HG02852 (cell line): ENCODE measurements around the gene IGSF8.

Source experiments
- ATAC-seq: cut with Tn5 transposase; IDR thresholded peaks from one replicate; pipeline ENCODE4 v1.9.1; 2021; ENCODE audit warnings: mild to moderate bottlenecking, moderate library complexity; ENCODE audit not compliant: unreplicated experiment

IGSF8 gene

DNA sequence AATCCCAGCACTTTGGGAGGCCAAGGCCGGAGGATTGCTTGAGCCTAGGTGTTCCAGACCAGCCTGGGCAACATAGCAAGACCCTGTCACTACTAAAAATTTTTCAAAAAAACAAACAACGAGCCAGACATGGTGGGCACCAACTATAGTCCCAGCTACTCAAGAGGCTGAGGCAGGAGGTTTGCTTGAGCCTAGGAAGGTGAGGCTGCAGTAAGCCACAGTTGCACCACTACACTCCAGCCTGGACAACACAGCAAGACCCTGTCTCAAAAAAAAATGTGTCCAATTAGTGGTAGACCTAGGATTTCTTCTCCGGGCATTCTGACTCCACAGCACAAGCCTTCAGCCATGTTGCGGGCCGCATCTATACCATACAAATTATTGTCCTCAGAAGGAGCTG lies 6.7 kb upstream of the IGSF8 start:
- ATAC-seq = no peak

DNA sequence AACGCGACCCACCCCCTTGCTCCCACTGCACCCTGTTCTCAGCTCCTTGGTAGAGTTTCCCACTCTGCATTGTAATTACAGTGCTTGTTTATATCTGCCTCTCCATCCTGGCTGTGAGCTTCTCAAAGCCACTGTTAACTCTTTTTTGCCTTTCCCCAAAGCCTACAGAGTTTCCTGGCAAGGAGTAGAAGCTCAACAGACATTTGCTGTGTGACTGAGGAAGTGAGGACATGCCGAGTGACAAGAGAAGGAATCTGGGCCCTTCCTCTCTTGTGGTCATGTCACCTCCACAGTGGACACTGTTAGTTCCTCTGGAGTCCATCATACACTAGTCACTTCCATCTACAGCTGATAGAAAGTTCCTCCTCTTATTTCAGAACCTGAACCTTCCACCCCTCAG lies 6.1 kb upstream of the IGSF8 start:
- no peak for ATAC-seq

DNA sequence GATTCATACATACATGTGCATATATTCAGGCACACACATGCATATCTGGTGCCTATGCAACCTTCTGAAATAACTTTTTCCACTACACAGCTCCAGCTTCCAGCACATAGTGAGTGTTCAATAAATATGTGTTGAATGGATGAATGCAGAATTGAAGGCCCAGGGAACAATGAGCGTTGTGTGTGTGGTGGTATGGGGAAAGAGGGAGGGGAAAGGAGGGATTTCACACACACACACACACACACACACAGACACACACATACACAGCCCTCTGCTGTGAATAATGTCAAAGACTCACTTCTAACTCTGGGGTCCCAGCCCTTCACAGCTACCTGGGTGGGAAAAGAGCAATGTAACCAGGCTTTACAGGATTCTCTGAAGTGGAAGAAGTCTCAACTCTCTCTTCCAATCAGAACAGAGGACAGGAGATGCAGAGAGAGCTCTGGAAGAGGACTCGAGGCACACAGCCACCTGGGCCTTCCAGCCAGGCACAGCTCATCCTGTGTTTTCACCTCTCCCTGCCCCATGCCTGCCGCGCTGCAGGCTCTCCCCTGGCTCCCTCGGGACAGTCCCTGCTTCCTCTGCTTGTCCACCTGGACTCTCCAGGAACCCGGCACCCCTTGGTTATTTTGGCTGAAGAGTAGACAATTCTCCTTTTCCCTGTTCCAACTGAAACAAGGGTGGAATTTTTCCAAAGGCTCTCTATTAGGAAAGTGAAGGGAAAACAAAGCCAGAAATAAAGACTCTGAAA lies 5.4 kb upstream of the IGSF8 start:
- ATAC-seq = no peak

DNA sequence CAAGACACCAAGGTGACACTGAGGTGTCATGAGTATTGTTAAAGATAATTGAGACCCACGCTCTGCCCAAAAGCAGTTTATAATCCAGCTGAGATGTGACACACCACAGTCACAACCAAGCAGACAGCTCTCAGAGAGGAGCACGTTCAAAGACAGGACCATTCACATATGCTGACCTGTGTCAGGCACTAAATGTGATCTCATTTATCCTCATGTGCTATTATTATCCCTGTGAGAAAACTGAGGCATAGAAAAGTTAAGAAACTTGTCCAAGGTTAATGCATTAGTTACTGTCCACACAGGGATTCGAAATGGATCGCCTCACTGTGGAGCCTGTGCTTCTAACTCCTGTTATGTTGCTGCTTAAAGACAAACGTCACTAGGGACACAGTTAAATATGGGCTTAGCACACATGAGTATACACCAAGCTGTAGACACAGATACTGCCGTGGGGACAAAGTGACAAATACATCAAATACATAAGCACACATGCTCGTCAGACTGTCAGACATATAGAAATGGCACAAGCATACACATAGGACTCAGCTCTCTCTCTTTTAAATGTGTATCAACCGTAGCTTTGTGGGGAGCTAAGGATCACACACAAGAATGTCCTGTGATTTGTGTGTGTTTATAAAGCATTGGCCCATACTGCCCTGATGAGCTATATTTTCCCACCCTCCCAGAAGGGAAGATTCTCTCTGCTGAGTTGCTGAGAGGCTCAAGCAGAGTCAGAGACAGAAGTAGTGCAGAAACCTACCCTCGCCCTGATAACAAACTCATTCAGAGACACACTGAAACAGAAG lies 3.5 kb upstream of the IGSF8 start:
- no peak for ATAC-seq

DNA sequence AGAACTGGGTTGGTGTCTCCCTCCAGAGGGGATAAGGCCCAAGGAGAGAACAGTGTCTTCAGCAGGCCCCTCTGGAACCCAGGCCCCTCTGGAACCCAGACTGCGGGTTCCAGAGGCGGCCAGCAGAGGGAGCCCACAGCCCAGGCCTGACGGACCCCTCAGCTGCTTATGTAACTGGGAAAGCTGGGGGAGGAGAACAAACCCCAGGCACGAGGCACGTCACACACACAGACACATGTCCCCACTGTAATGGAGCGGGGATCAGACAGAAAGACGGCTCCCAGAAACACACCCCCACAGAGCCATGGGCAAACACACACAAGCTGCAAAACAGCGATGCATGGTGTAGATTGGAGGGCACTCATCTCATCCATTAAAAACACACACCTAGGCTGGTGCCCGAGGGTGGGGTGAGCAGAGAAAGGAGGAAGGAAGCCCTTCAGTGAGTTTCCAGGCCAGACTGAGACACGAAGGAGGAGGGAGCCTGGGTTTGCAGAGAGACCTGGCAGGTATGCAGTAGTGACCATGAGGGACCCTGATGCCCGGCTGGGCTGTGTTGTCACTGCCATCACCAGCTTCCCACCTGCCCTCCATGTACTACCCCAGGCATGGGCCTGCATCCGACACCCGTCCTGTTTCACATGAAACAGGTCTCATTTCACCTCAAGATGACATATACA lies 2.8 kb upstream of the IGSF8 start:
- peak; percentile 34 for ATAC-seq

DNA sequence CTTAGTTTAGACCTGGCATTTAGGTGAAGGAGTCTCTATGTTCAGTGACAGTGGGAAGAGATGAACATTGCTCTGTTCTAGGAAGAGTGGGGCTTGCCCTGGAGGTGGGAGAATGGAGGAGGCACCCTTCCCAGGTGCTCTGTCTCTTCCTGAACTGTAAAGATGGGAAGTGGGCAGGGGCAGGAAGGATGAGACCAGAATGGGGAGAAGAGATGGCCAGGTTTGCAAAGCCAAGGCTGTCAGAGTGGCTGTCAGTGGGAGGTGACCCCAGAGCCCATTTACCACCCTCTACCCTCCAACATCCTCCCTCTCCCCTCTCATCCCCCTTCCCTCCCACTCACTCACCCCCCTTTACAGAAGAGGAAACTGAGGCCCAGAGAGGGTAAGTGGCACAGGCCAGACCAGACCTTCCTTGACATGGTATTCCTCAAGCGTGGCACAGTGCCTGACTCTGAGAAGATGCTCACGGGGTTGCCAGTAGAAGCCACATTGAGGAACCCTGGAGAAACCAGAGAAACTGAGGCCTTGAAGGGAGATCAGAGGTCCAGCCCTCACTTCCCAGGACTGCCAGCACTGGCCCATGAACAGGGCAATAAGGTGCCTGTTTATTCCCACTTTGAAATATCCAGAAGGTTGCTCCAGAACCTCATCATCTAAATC lies 1.4 kb upstream of the IGSF8 start:
- ATAC-seq = no peak

DNA sequence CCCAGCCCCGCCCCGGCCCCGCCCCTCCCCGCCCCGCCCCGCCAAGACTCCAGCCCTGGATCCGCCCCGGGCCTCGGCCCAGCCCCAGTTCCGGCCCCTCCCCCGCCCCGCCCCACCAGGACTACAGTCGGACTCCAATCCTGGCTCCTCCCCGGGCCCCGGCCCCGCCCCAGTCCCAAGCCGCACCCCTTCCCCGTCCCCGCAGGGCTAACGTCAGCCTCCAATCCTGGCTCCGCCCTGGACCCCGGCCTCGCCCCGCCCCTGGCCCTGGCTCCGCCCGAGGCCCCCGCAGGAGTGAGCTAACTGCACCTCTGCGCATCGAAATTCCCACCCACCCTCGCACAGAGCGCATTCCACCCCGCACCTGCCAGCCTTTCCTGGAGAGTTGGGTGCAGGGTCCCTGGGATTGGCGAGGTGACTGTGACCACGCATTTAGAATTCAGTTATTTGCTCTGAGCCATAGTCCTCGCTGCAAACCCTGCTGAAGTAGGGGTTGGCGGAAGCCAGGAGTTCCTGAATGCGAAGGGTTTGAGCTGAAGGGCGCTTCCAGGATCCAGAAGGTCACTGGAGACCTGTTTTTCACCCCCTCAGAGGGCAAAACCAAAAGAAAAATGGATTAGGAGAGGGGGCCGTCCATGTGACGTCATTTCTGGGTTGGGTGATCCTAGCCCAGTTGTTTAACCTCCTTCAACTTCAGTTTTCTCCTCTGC lies 588 bp upstream of the IGSF8 start:
- peak; percentile 83 for ATAC-seq

DNA sequence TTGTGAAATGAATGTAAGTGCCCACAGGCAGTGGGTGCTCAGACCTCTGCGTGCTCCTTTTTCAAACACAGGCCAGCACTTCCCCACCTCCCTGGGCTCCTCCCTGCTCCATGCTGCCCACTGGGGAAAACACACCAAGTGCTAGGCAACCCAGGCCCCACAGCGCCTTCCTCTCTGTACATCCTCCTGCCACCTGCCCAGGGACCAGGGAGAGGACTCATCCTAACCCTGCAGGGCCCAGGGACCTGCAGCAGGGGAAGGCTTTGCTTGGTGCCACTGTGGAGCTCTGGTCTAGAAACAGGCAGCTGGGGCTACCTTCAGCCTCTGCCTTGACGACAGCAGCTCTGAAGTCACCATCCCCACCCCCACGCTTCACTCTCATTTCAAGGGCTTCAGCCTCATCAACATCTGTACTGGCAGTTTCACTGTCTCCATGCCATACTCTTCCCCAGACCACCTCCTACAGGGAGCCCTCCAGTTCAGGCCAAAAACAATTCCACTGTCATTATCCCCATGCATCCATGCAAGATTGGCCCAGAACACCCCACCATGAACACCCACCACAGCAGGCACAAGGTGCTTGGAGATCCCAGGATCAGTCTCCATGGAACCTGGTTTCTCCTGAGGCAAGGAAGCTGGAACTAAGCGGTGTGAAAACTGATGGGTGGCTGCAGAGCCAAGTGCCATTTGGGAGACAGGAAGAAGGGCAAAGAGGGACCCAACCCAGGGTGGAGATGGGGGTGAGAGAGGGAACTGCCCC lies 1.1 kb downstream of the IGSF8 start:
- ATAC-seq = no peak

DNA sequence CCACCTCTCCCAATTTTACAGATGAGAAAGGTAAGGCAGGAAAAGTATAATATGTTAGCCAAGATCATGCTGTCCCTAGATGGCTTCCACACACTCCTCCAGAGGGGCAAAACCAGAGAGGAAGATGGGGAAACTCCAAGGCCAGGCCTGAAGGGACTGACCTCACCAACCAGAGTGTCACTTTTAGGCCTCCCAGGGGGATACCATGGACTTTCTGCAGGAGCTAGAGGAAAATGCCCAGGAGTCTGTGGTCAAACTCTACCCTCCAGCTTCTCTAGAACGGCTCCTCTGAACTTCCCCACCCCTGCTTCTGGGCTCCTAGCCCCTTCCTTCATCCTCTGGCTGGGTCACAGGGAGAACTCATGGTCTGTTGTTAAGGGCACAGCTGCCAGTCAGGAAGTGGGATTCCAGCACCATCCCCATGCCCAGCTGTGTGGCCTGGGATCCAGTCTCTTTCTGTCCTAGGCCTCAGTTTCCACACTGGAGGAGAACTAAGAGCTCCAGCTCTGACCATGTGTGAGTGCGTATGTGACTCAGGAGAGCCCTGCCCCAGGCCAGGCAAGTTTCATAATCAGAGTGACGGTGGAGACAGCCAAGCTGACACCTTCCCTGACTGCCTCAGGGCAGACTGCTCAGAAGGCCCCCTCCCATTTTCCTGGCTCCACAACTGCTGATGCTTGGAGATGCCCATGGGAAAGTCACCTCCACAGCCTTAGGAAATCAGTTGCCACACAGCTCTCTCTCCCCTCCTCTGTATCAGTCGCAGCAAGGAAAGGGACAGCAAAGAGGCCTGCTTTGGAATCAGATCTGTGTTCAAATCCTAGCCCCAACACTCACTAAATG lies 1.9 kb downstream of the IGSF8 start:
- ATAC-seq = no peak

DNA sequence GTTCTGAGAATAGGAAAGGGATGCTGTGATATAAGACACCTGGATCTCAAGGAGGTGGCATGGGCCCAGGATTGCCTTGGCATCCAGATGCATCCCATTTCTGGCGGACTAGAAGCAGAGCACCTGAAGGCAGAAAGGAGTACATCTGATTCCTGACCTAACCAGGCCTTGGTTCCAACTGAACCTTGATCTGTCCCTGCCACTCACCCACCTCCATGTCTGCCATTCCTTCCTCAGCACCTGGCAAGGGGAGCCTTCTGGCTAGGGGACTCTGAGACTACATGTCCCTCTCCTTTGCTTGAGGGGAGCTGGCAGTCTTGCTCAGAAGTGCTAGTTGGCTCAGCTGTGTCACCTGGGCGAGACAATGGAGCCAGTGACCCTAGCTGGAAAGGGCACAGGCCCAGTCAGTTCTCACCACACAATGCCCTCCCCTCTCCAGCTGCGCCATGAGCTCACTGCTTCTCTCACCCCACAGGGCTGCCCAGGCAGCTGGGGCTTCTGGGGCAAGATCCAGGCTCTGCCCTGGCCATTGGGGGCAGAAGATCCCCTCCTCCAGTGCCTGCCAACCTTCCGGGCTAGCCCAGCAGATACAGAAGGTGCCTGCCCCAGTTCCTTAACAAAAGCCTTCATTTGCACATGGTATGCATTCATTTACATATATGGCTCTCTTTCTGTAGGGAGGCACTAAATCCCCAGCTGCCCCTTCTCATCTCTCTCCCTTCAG lies 2.9 kb downstream of the IGSF8 start:
- no peak for ATAC-seq

DNA sequence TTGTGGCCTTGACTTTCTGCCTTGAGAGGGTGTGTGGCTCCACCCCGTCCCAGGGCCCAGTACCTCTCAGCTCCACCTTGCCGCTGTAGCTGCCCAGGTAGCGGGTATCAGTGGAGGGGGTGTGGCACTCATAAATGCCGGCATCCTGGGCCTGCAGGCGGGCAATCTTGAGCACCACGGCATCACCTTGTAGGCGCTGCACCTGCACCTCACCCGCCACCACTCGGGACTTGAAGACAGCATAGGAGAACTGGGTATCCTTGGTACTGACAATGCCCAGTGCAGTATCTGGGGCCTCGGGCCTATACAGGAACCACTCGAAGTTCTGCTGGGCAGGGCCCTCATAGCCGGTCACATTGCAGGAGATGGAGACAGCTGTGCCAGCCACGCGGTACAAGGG lies 3.6 kb downstream of the IGSF8 start:
- no peak for ATAC-seq

DNA sequence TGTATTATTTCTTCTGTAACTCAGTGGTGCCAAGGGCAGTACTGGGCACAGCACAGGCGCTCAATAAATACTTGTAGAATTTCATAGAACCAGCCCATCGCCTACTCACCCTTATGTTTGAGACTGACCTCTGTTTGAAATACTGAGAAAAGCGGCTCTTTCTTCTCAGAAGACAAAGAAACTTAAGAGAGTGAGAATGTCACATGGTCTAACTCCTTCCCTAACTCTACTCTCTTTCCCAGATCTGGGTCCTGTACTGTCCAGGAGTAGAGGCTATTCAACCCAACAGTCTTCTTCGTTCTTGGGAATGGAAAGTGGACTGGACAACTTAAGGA lies 4.2 kb downstream of the IGSF8 start:
- ATAC-seq = no peak

DNA sequence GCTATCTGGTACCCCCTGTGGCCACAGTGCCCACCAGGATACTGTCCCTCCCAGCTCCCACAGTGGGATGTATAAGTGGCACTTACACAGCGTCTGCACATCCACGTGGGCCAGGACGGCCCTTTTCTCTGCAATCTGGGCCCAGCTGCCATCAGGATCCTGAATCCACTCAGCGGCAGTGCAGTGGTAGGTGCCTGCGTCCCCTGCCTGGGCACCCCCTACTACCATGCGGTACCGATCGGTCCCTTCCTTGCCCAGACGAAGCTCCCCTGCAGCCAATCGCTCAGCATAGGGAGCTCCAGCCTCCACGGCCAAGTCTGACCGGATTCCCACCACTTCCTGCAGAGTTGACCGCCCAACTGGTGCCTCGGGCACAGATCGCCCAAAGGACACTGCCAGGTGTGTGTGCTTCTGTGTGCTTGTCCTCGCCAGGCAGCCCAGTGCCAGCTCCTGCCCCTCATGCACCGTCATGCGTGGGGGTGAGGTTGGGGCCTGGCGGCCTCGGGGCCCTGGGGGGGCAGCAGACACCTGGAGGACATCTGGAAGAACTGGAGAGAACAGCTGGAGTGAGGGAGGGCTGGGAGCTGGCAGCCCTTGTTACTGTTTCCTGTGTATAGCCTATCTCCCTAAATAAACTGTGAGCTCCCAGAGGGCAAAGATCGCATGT lies 4.7 kb downstream of the IGSF8 start:
- ATAC-seq = no peak

DNA sequence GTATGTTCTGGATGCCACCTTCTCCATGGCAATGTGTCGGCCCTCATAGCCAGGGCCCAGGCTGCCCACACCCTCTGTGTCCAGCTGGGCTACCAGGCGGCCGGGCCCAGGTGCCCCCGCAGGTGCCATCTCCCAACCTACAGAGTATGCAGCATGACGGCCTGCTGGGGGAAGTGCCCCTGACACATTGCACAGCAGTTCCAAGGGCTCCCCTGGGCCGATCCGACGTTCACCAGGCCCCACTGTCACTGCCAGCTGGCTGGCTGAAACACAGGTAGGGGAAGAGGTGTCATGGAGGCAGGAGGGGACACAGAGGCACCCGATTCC lies 5.4 kb downstream of the IGSF8 start:
- no peak for ATAC-seq

DNA sequence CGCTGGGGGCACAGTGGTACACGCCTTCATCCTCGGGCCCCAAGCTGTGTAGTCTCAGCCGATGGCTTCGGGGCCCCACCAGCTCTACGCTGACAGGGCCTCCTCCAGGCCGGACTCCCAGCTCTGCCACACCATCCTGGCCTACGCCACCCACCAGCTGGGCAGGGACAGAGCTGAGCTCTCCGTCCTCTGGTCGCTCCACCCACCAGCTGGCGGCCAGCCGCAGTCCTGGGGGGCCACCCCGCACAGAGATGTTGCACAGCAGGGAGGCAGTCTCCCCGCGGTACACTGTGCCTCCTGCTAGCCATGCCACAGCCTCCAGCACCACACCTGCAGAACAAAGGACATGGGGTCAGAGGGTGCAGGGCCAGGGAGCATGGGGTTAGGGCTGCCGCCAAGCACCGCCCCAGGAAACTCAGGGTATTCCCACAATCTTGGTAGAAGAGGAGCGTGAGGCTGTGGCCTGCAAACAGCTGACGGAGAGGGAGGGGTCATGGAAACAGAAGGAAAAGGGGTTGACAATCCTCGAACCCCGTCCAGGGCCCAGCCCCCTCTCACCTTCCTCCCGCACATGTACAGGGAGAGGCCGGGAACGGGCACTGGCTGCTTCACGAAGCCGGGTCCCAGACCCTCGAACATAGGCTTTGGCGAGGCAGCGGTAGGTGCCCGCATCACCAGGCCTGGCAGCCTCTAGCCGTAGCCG lies 5.9 kb downstream of the IGSF8 start:
- no peak for ATAC-seq

DNA sequence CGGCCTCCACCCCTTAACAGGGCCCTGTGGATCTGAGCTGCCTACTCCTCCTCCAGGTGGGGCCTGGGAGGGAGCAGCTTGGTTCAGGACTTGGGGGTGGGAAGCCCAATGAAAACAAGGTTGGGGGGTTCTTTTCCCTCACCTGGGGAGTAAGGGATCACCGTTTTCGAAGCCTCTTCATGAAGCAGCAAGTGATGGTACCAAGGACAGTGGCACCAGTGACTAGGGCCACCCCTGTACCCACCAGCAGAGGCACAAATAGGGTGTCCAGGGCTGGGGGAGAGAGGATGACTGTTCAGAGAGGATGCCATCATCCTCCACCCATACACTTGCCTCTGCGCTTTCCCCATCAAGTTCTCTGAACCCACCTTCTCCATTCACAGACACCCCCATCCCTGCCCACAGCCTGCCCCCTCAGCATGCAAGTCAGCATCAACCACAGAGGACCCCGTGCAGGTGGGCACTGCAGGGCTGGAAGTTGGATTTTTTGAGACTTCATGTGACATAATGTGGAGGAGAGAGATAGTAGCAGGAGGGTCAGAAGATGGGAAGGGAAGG lies 6.7 kb downstream of the IGSF8 start:
- ATAC-seq = no peak

DNA sequence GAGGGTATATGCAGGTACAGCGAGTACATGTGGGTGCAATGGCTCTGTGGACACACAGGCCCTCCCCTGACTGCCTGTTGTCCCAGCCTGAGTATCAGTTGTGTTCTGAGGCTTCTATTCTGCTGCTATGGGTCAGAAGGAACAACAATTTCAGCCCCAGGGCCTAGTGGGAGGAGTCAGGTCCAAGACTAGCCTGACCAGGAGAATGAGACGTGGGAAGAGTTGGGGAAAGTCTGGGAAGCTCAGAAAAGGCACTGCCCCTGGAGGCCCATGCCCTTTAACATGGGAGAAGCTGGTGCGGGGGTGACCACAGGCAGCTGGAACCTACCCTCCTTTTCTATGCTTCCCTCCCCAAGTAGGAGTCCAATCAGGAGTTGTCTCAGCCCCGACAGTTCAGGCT lies 7.7 kb downstream of the IGSF8 start:
- no peak for ATAC-seq
